GM12878 (cell line): ENCODE data around the gene EEF1A2. TPM values are rescaled to one million over a fixed set of nuclear protein-coding genes. Genes with fewer than 3 reads are reported as not detected.

ENCODE experiments used
- ATAC-seq: fragments of 200-7000 bp; cut with Tn5 transposase; 3 replicates; pipeline ENCODE4 v1.9.1; 2020; ENCODE audit warnings: mild to moderate bottlenecking, moderate library complexity
- BruUV-seq: library from RNA; stranded (reverse); fragments of 400-500 nt; replicated peaks from 2 replicates; lab custom pipeline; 2021; lab: Mats Ljungman, UMichigan
- CTCF ChIA-PET: fragments of 300-600 bp; sonication (Branson Sonifier 250); formaldehyde crosslinking; extraction: SDS; loops from one replicate; lab custom pipeline; 2021; ENCODE audit warnings: inconsistent platforms; lab: Yijun Ruan, JAX
- POLR2A ChIA-PET: fragments of 350-600 bp; formaldehyde crosslinking; extraction: SDS; loops from one replicate; lab custom pipeline; 2021; ENCODE audit warnings: inconsistent platforms; lab: Charles Lee
- RAD21 ChIA-PET: fragments of 300-600 bp; sonication (Branson Sonifier 250); formaldehyde crosslinking; loops from one replicate; lab custom pipeline; 2023; ENCODE audit warnings: antibody characterized with exemption; ENCODE audit not compliant: unreplicated experiment; lab: Charles Lee
- SMC1A ChIA-PET: fragments of 300-600 bp; sonication (Branson Sonifier 250); formaldehyde crosslinking; loops from one replicate; lab custom pipeline; 2023; ENCODE audit not compliant: unreplicated experiment, uncharacterized antibody; lab: Charles Lee
- DNase-seq: peaks from one replicate; pipeline ENCODE4 v3.0.0-alpha.2; 2011; ENCODE audit warnings: low read depth, low spot score
- FAIRE-seq: peaks from 3 replicates; lab custom pipeline; 2011; peaks lifted over from hg19 to GRCh38; lab: Jason Lieb, UNC
- H2AFZ ChIP-seq: 2 replicates; pipeline ENCODE4 v1.6.0; 2011; ENCODE audit warnings: low read depth, low read length, control low read depth; ENCODE audit not compliant: control insufficient read depth
- H3K27ac ChIP-seq: 2 replicates; pipeline ENCODE4 v1.5.1; 2011; ENCODE audit warnings: control low read depth; ENCODE audit not compliant: control insufficient read depth, insufficient read depth
- H3K27me3 ChIP-seq, 2 experiments: replicated peaks in 1 of 2; 2 replicates each; pipeline versions ENCODE4 v1.6.0 to v1.6.1; 2011; ENCODE audit warnings: low read length in 1 of 2; ENCODE audit not compliant: control insufficient read depth in 2 of 2, insufficient read depth in 2 of 2
- H3K36me3 ChIP-seq, 2 experiments: 2 replicates each; pipeline ENCODE4 v1.5.1; 2011; ENCODE audit warnings: low read length in 1 of 2; ENCODE audit not compliant: control insufficient read depth in 2 of 2, insufficient read depth in 2 of 2
- H3K4me1 ChIP-seq: 2 replicates; pipeline ENCODE4 v1.6.1; 2011; ENCODE audit warnings: mild to moderate bottlenecking, low read length, moderate library complexity, mixed read lengths; ENCODE audit not compliant: control insufficient read depth, insufficient read depth
- H3K4me2 ChIP-seq: 2 replicates; pipeline ENCODE4 v1.6.0; 2011; ENCODE audit warnings: control low read depth; ENCODE audit not compliant: control insufficient read depth, insufficient read depth
- H3K4me3 ChIP-seq: fragments of 200-600 bp; sonication (generic); 2 replicates; pipeline ENCODE4 v1.5.1; 2016
- H3K79me2 ChIP-seq: 2 replicates; pipeline ENCODE4 v1.6.0; 2011; ENCODE audit warnings: low read length; ENCODE audit not compliant: control insufficient read depth, insufficient read depth
- H3K9ac ChIP-seq: 2 replicates; pipeline ENCODE4 v1.8.0; 2011; ENCODE audit warnings: low read length, control low read depth, mixed read lengths; ENCODE audit not compliant: control insufficient read depth, insufficient read depth
- H3K9me3 ChIP-seq: replicated peaks from 3 replicates; pipeline ENCODE4 v1.5.1; 2011; ENCODE audit warnings: mild to moderate bottlenecking, low read length; ENCODE audit not compliant: control insufficient read depth, insufficient read depth
- H4K20me1 ChIP-seq: 2 replicates; pipeline ENCODE4 v1.6.0; 2011; ENCODE audit not compliant: control insufficient read depth, insufficient read depth
- CREM ChIP-seq: IDR thresholded peaks from 2 replicates; pipeline ENCODE4 v1.6.1; 2014; ENCODE audit warnings: antibody characterized with exemption, low read depth
- GATAD2B ChIP-seq: fragments of 450-650 bp; conservative IDR thresholded peaks from 2 replicates; pipeline ENCODE4 v1.6.1; 2017; ENCODE audit warnings: low read depth, mild to moderate bottlenecking, moderate library complexity
- HCFC1 ChIP-seq: fragments of 150-350 bp; IDR thresholded peaks from 2 replicates; pipeline ENCODE4 v1.6.1; 2014; ENCODE audit warnings: low read length
- IKZF2 ChIP-seq, 2 experiments: fragments of 450-650 bp; IDR thresholded peaks; 2 replicates each; pipeline ENCODE4 v1.6.1; 2017; ENCODE audit warnings: mild to moderate bottlenecking in 2 of 2, moderate library complexity in 2 of 2
- JUND ChIP-seq: IDR thresholded peaks from 2 replicates; pipeline ENCODE4 v1.6.1; 2012; ENCODE audit warnings: low read depth, mild to moderate bottlenecking, low read length, improper control_type of control experiment, moderate library complexity
- KAT2A ChIP-seq: conservative IDR thresholded peaks from 2 replicates; pipeline ENCODE4 v1.6.1; 2011; ENCODE audit warnings: low read depth, low read length; ENCODE audit not compliant: control insufficient read depth
- LARP7 ChIP-seq: fragments of 450-650 bp; IDR thresholded peaks from 2 replicates; pipeline ENCODE4 v1.6.1; 2017; ENCODE audit warnings: mild to moderate bottlenecking
- NFXL1 ChIP-seq: fragments of 450-650 bp; IDR thresholded peaks from 2 replicates; pipeline ENCODE4 v1.6.1; 2017; ENCODE audit warnings: antibody characterized with exemption, mild to moderate bottlenecking, borderline replicate concordance
- NFYB ChIP-seq: IDR thresholded peaks from 2 replicates; pipeline ENCODE4 v1.6.1; 2011; ENCODE audit warnings: low read depth, mild to moderate bottlenecking, low read length, improper control_type of control experiment, moderate library complexity; ENCODE audit not compliant: insufficient read depth
- POU2F2 ChIP-seq: IDR thresholded peaks from 3 replicates; pipeline ENCODE4 v1.6.1; 2011; ENCODE audit warnings: low read depth, mild to moderate bottlenecking, low read length, borderline replicate concordance
- SREBF2 ChIP-seq: IDR thresholded peaks from 2 replicates; pipeline ENCODE4 v1.6.1; 2012; ENCODE audit warnings: mild to moderate bottlenecking, low read length
- TAF1 ChIP-seq: IDR thresholded peaks from 2 replicates; pipeline ENCODE4 v1.6.1; 2011; ENCODE audit warnings: mild to moderate bottlenecking, low read depth, low read length, borderline replicate concordance
- ZNF207 ChIP-seq: fragments of 450-650 bp; IDR thresholded peaks from 2 replicates; pipeline ENCODE4 v1.6.1; 2014; ENCODE audit warnings: antibody characterized with exemption, mild to moderate bottlenecking, borderline replicate concordance
- WGBS: methylation state at CpG from one replicate; pipeline ENCODE4 v1.1.6; 2016; ENCODE audit warnings: low lambda C conversion rate; ENCODE audit not compliant: insufficient replicate concordance, insufficient coverage; ENCODE audit errors: missing lambda C conversion rate; 5-methylcytosine and 5-hydroxymethylcytosine counted together
- in situ Hi-C: fragments of 300-500 bp; cut with MboI; formaldehyde crosslinking; loops from 9 replicates; pipeline ENCODE4 v1.14.3; 2018; ENCODE audit warnings: mixed read lengths
- intact Hi-C: fragments of 100-400 bp; cut with micrococcal nuclease; formaldehyde crosslinking; loops from one replicate; pipeline ENCODE4 v1.14.2; 2022; ENCODE audit not compliant: unreplicated experiment
- polyA plus RNA-seq, 11 experiments: library from polyadenylated mRNA; depleted of rRNA in 4 of 11; unstranded in 6 of 11; stranded (reverse) in 5 of 11; fragments of >200 nt; fragmentation: Nextera tagmentation in 4 of 11; fragmentation: Illumina TruSeq in 1 of 11; extraction: Ambion mirVana in 4 of 11; extraction: Trizol in 1 of 11; gene quantifications; 1 replicate in 1 of 11; 2 replicates in 10 of 11; pipeline versions ENCODE4 v1.2.1 to v1.2.3, GENCODE V29; 2011 to 2016; ENCODE audit warnings: inconsistent platforms in 2 of 11, missing spikeins in 2 of 11, low read depth in 1 of 11
- total RNA-seq, 4 experiments: library from RNA; depleted of rRNA in 3 of 4; stranded (reverse); fragments of >200 nt in 3 of 4; fragmentation: Illumina TruSeq in 1 of 4; extraction: Trizol in 1 of 4; gene quantifications; 2 replicates each; pipeline versions ENCODE4 v1.2.1 to v1.2.3, GENCODE V29; 2013 to 2021
- TF ChIP-seq, protein P1 (sequence below): IDR thresholded peaks from 2 replicates; pipeline ENCODE4 v1.6.1; 2012; ENCODE audit warnings: low read depth, low read length, improper control_type of control experiment
- TF ChIP-seq, protein P2 (sequence below): fragments of 450-650 bp; IDR thresholded peaks from 2 replicates; pipeline ENCODE4 v1.6.1; 2017; ENCODE audit warnings: low read depth, mild to moderate bottlenecking, moderate library complexity

EEF1A2 gene
- total and polyA plus RNA-seq, 10 of the 15 experiments (the other 5 are each of a cell fraction or from before 2014, with no cell fraction given): 0.56 TPM; not detected in 9

DNA sequence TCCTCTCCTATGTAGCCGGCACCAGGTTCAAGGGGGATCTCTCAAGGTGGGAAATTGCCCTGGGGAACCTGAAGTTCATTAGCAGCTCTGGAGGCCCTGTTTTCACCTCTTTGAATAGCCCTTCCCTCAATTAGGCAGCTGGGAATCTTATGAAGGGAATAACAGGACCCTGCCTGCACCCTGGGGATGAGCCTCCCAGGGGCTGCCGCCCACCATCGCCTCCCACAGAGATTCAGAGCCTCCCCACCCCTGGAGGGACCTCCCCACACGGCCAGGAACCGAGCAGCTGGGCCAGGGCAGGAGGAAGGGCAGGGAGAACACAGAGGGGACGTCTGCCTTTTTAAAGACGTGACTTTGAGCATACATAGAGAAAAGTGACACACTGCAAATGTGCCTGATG, 4.6 kb upstream of the EEF1A2 start:
- FAIRE-seq (no peak), DNase-seq (no peak), ATAC-seq (no peak)
- no peak for TF ChIP-seq ZNF207
- TF ChIP-seq LARP7: no peak
- Histone ChIP-seq H3K27ac (no peak overlapping the region), H3K79me2 (no peaks in the 10 kb centered on the region), H3K4me2 (no peak overlapping the region), H3K36me3 (no peaks in the 10 kb centered on the region), H3K27me3 (peaks cover 0 to 1% of the 10 kb centered on the region in 2 experiments; a peak in 2 of 4 replicates), H3K9ac (no peak overlapping the region), H4K20me1 (no peaks in the 10 kb centered on the region), H3K9me3 (no peaks in the 10 kb centered on the region; the same call in 2 of the 3 replicates), H3K4me1 (no peaks in the 10 kb centered on the region), H2AFZ (no peak overlapping the region), H3K4me3 (no peak overlapping the region)
- RAD21 ChIA-PET: no interaction called here
- in situ Hi-C loops (no loop called here), intact Hi-C loops (no loop called here)
- CTCF ChIA-PET: no interaction called here
- POLR2A ChIA-PET: no interaction called here
- 23% methylated on average over 7 of the region's 7 CpGs for WGBS
- SMC1A ChIA-PET: no interaction called here
- BruUV-seq: no TSS peak

DNA sequence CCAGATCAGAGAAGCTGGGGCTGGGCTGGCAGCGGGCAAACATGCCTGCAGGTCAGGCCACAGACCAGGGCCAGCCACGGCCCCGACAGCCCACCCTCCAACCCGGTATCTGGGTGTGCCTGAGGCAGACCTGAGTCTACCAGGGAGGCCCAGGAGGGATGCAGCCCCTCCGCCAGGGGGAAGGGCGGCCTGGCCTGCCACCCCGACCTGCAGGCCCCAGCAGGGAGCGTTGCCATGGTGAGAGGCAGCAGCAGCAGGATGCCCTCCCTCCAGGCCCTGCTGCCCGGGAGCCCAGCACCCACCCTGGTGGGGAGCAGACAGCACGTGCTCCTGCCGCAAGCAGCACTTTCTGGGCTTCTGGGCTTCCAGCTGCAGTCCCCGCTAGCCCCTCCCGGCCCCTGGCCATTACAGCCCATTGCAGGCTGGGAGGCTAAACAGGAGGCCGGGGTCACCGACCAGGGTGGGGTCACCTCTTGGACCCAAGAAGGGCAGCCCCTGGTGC, 3.8 kb upstream of the EEF1A2 start:
- Histone ChIP-seq H3K4me2 (no peak overlapping the region), H3K4me1 (no peaks in the 10 kb centered on the region), H3K27ac (no peak overlapping the region), H2AFZ (no peak overlapping the region), H3K9ac (no peak overlapping the region), H3K27me3 (peaks cover 1 to 4% of the 10 kb centered on the region in 2 experiments; a peak in 3 of 4 replicates), H4K20me1 (no peaks in the 10 kb centered on the region), H3K9me3 (no peaks in the 10 kb centered on the region; the same call in 2 of the 3 replicates), H3K4me3 (no peak overlapping the region), H3K79me2 (no peaks in the 10 kb centered on the region), H3K36me3 (no peaks in the 10 kb centered on the region)
- ATAC-seq (no peak), DNase-seq (no peak), FAIRE-seq (no peak)
- SMC1A ChIA-PET: no interaction called here
- CTCF ChIA-PET: no interaction called here
- intact Hi-C loops: no loop called here
- BruUV-seq: no TSS peak
- POLR2A ChIA-PET: no interaction called here
- RAD21 ChIA-PET: no interaction called here
- 68% methylated on average over 15 of the region's 15 CpGs for WGBS
- in situ Hi-C loops: no loop called here
- TF ChIP-seq NFYB: no peak
- TF ChIP-seq, protein P1, sequence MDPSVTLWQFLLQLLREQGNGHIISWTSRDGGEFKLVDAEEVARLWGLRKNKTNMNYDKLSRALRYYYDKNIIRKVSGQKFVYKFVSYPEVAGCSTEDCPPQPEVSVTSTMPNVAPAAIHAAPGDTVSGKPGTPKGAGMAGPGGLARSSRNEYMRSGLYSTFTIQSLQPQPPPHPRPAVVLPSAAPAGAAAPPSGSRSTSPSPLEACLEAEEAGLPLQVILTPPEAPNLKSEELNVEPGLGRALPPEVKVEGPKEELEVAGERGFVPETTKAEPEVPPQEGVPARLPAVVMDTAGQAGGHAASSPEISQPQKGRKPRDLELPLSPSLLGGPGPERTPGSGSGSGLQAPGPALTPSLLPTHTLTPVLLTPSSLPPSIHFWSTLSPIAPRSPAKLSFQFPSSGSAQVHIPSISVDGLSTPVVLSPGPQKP: no peak
- TF ChIP-seq SREBF2: no peak
- no peak for TF ChIP-seq POU2F2
- no peak for TF ChIP-seq KAT2A
- no peak for TF ChIP-seq NFXL1
- TF ChIP-seq, protein P2, sequence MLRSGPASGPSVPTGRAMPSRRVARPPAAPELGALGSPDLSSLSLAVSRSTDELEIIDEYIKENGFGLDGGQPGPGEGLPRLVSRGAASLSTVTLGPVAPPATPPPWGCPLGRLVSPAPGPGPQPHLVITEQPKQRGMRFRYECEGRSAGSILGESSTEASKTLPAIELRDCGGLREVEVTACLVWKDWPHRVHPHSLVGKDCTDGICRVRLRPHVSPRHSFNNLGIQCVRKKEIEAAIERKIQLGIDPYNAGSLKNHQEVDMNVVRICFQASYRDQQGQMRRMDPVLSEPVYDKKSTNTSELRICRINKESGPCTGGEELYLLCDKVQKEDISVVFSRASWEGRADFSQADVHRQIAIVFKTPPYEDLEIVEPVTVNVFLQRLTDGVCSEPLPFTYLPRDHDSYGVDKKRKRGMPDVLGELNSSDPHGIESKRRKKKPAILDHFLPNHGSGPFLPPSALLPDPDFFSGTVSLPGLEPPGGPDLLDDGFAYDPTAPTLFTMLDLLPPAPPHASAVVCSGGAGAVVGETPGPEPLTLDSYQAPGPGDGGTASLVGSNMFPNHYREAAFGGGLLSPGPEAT: no peak
- TF ChIP-seq JUND: no peak
- TF ChIP-seq HCFC1: no peak
- no peak for TF ChIP-seq IKZF2 (IDR thresholded peaks at IDR 0.05)
- no peak for TF ChIP-seq TAF1
- no peak for TF ChIP-seq CREM
- no peak for TF ChIP-seq GATAD2B
